Prostate gland (tissue), 2 donors: ENCODE data around the gene CADM4.

Experiments
- CTCF ChIP-seq, 4 experiments: fragments of 200-600 bp in 2 of 4; fragments of 450-650 bp in 2 of 4; sonication (generic) in 2 of 4; IDR thresholded peaks; 1 replicate in 3 of 4; 2 replicates in 1 of 4; pipeline ENCODE4 v1.5.1; 2016 to 2019; ENCODE audit warnings: antibody characterized with exemption in 4 of 4, mild to moderate bottlenecking in 2 of 4, moderate library complexity in 2 of 4
- POLR2A ChIP-seq: fragments of 450-650 bp; IDR thresholded peaks from one replicate; pipeline ENCODE4 v1.6.1; 2016; ENCODE audit warnings: antibody characterized with exemption, mild to moderate bottlenecking
- POLR2AphosphoS5 ChIP-seq: sonication (generic); formaldehyde crosslinking; IDR thresholded peaks from one replicate; pipeline ENCODE4 v1.6.1; 2017; ENCODE audit warnings: antibody characterized with exemption

GRCh38 chr19:43578787-43579186, 60.9 kb downstream of the CADM4 start:
- TF ChIP-seq POLR2A (no peak), CTCF (IDR thresholded peaks at IDR 0.05) (no peak), POLR2AphosphoS5 (no peak)
